Thoracic aorta (tissue), 2 donors: ENCODE data around the gene ANKS6. TPM values are rescaled to one million over a fixed set of nuclear protein-coding genes. Genes with fewer than 3 reads are reported as not detected.

Source experiments
- ATAC-seq: fragments of 150-250 bp; one replicate; pipeline ENCODE4 v1.8.0; 2017; ENCODE audit warnings: low read depth; ENCODE audit not compliant: insufficient number of reproducible peaks, low FRiP score
- DNase-seq: peaks from one replicate; pipeline ENCODE4 v3.0.0-alpha.2; 2020; ENCODE audit warnings: low spot score
- H3K27ac ChIP-seq, 2 donors: fragments of 200-600 bp; sonication (generic); 1 replicate in 1 of 2; 2 replicates in 1 of 2; pipeline ENCODE4 v1.5.1; 2016; ENCODE audit warnings: mild to moderate bottlenecking in 2 of 2, moderate library complexity in 2 of 2
- H3K27me3 ChIP-seq: fragments of 200-600 bp; sonication (generic); replicated peaks from 2 replicates; pipeline ENCODE4 v1.6.0; 2016; ENCODE audit warnings: mild to moderate bottlenecking; ENCODE audit not compliant: insufficient read depth
- H3K36me3 ChIP-seq: fragments of 200-600 bp; sonication (generic); one replicate; pipeline ENCODE4 v1.5.1; 2016
- H3K4me1 ChIP-seq, 2 donors: fragments of 200-600 bp; sonication (generic); 1 replicate in 1 of 2; 2 replicates in 1 of 2; pipeline versions ENCODE4 v1.5.1 to v1.6.0; 2016; ENCODE audit warnings: low read depth in 2 of 2, mild to moderate bottlenecking in 1 of 2; ENCODE audit not compliant: control insufficient read depth in 1 of 2
- H3K4me3 ChIP-seq: fragments of 200-600 bp; sonication (generic); 2 replicates; pipeline ENCODE4 v1.5.1; 2016; ENCODE audit warnings: mild to moderate bottlenecking
- H3K9me3 ChIP-seq: fragments of 200-600 bp; sonication (generic); 2 replicates; pipeline ENCODE4 v1.5.1; 2016
- total RNA-seq, 2 donors: library from RNA; depleted of rRNA; stranded (reverse); fragments of >200 nt; gene quantifications; one replicate each; pipeline versions ENCODE4 v1.1.0 to v1.2.3, GENCODE V29; 2016
- TF ChIP-seq, protein P1 (sequence below): fragments of 200-600 bp; sonication (generic); IDR thresholded peaks from one replicate; pipeline ENCODE4 v1.5.1; 2019; ENCODE audit warnings: antibody characterized with exemption

The ANKS6 gene
- total RNA-seq, 2 donors from 2014 or later: 35.1 to 45.8 TPM

GRCh38 chr9:98742325-98743280 lies 53.8 kb downstream of the ANKS6 start:
- Histone ChIP-seq H3K27me3 (no peaks in the 10 kb centered on the region), H3K4me3 (no peak overlapping the region), H3K27ac (no peak overlapping the region), H3K4me1 (no peaks in the 10 kb centered on the region), H3K36me3 (peaks cover 21% of the 10 kb centered on the region), H3K9me3 (no peaks in the 10 kb centered on the region)
- TF ChIP-seq, protein P1, sequence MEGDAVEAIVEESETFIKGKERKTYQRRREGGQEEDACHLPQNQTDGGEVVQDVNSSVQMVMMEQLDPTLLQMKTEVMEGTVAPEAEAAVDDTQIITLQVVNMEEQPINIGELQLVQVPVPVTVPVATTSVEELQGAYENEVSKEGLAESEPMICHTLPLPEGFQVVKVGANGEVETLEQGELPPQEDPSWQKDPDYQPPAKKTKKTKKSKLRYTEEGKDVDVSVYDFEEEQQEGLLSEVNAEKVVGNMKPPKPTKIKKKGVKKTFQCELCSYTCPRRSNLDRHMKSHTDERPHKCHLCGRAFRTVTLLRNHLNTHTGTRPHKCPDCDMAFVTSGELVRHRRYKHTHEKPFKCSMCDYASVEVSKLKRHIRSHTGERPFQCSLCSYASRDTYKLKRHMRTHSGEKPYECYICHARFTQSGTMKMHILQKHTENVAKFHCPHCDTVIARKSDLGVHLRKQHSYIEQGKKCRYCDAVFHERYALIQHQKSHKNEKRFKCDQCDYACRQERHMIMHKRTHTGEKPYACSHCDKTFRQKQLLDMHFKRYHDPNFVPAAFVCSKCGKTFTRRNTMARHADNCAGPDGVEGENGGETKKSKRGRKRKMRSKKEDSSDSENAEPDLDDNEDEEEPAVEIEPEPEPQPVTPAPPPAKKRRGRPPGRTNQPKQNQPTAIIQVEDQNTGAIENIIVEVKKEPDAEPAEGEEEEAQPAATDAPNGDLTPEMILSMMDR: no peak
- DNase-seq (no peak), ATAC-seq (no peak)

DNA sequence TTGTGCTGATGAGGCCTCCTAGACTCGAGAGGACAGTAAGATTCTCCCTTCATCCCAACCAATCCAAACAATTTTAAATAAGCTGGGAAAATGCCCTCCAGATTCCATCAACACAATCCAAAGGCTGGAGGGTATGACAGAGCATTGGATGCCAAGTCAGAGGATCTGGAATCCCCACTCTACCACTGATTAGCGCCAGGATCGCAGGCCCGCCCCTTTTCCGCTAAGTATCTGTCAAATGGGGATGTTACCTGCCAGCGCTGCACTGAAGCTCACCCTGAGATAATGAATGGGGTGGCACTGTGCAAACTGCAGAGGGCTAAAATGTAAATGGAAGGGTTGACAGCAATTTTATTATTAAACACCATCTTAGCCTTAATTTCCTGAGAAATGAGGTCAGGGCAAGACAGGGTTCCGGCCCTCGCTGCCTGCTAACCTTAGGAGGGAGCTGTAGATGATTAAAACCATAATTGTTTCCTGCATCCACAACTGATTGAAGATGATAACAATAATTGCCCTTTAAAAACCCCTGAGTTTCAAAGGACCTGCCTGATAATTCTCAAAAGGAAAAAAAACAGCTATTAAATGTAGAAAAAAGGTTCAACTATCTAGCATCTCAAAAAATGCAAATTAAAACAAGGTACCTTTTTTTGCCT lies 56.0 kb downstream of the ANKS6 start:
- Histone ChIP-seq H3K4me3 (no peak overlapping the region), H3K9me3 (no peaks in the 10 kb centered on the region), H3K4me1 (no peaks in the 10 kb centered on the region), H3K27me3 (no peaks in the 10 kb centered on the region), H3K36me3 (peaks cover 21% of the 10 kb centered on the region), H3K27ac (no peak overlapping the region)
- TF ChIP-seq, protein P1: no peak
- no peak for DNase-seq
- ATAC-seq: no peak

DNA sequence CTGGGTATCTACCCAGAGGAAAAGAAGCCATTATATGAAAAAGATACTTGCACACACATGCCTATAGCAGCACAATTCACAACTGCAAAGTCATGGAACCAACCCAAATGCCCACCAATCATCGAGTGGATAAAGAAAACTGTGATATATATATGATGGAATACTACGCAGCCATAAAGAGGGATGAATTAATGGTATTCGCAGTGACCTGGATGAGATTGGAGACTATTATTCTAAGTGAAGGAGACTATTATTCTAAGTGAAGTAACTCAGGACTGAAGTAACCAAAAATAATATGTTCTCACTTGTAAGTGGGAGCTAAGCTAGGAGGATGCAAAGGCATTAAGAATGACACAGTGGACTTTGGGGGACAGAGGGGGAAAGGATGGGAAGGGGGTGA lies 57.6 kb downstream of the ANKS6 start:
- ATAC-seq (no peak), DNase-seq (no peak)
- H3K4me3 ChIP-seq: no peak overlapping the region
- no peaks in the 10 kb centered on the region for H3K4me1 ChIP-seq
- H3K9me3 ChIP-seq: no peaks in the 10 kb centered on the region
- no peaks in the 10 kb centered on the region for H3K27me3 ChIP-seq
- H3K27ac ChIP-seq: no peak overlapping the region
- TF ChIP-seq, protein P1: no peak
- H3K36me3 ChIP-seq: peaks cover 12% of the 10 kb centered on the region

- DNase-seq: no peak
- Histone ChIP-seq H3K4me3 (no peak overlapping the region), H3K4me1 (no peaks in the 10 kb centered on the region), H3K36me3 (peaks cover 17% of the 10 kb centered on the region), H3K9me3 (no peaks in the 10 kb centered on the region), H3K27ac (no peak overlapping the region), H3K27me3 (no peaks in the 10 kb centered on the region)
- TF ChIP-seq, protein P1: no peak
- no peak for ATAC-seq
Measured at GRCh38 chr9:98736226-98736625, 60.1 kb downstream of the ANKS6 start.

- H3K36me3 ChIP-seq: peaks cover 17% of the 10 kb centered on the region
- no peak overlapping the region for H3K4me3 ChIP-seq
- DNase-seq: no peak
- H3K9me3 ChIP-seq: no peaks in the 10 kb centered on the region
- H3K27me3 ChIP-seq: no peaks in the 10 kb centered on the region
- no peaks in the 10 kb centered on the region for H3K4me1 ChIP-seq
- no peak overlapping the region for H3K27ac ChIP-seq
- TF ChIP-seq, protein P1: no peak
- no peak for ATAC-seq
Measured at GRCh38 chr9:98732801-98733200, 63.6 kb downstream of the ANKS6 start.
